PC-9 (cell line): ENCODE results near the gene FN3KRP.

ENCODE experiments used
- CTCF ChIP-seq: fragments of 200-600 bp; sonication (generic); conservative IDR thresholded peaks from 2 replicates; pipeline ENCODE4 v1.6.1; 2017; ENCODE audit warnings: mixed run types, antibody characterized with exemption, mild to moderate bottlenecking, moderate library complexity
- EZH2 ChIP-seq: fragments of 200-600 bp; sonication (generic); IDR thresholded peaks from 2 replicates; pipeline ENCODE4 v1.8.0; 2017; ENCODE audit warnings: antibody characterized with exemption, low read depth

DNA sequence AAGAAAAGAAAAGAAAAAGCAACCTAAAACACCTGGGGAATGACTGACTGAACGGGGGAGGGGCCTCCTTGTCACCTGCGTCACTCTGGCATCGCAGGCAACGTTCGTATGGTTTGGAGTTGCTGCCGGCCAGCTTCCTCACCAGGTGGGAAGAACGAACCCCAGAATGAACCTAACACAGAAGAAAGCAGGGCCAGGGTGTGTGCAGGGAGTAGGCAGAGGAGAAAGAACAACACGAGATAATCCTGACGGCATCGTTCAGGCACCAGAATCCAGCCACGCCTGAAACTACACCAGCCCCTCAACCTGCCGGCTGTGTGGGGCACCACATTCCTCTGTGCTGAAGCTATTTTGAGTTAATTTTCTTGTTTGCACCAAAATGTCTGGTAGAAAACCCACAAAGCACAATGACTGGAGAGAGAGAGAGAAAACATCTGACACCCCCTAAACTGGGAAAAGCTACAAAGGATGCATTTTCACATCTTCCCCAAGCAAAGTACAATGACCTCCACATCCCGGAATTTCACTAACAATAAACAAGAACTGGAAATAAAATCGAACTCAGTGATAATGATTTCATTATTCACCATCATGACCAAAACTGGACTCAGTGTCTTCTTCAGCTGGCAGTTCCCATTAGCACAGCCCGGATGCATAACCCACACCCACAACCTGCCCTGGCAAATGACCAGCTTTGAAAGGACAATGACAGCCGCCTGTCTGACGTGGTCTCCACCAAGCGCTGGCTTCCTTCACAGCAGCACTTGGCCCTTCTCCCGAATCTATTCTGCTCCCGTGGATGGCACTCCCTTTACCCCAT, 41.6 kb upstream of the FN3KRP start:
- TF ChIP-seq CTCF (no peak), EZH2 (no peak)
